Measurements from ENCODE around the gene NXF1. TPM values are rescaled to one million over a fixed set of nuclear protein-coding genes. Genes with fewer than 3 reads are reported as not detected.

The NXF1 gene
- total and polyA plus RNA-seq, 2 of the 8 experiments (the other 6 are each of a cell fraction or from before 2014, with no cell fraction given), result 48.1 to 49.8 TPM

- no peak overlapping the region for H3K18ac ChIP-seq (ENCODE audit: extremely low read depth, low read length)
- no peak overlapping the region for H2BK5ac ChIP-seq (ENCODE audit: low read depth, low read length)
- POLR2A ChIA-PET (ENCODE audit: partially characterized antibody), result interaction anchor here (0.7 to 6.8 kb wide), 17 partner anchors 8 to 169 kb away, joined by 3 to 50 read pairs (median 6); partner anchors contain the start of genes SLC3A2, STX5, TEX54 and TMEM179B
- H3K4me3 ChIP-seq (ENCODE audit: extremely low read depth in 1 of 4, insufficient read depth in 2 of 4, low read depth in 3 of 4, low read length in 4 of 4), result no peak overlapping the region
- H3K4me1 ChIP-seq (replicated peaks in 1 of 4; ENCODE audit: control insufficient read depth in 3 of 4, insufficient read depth in 4 of 4, low read length in 3 of 4), result no peaks in the 10 kb centered on the region
- no peak for DNase-seq (ENCODE audit: low read depth in 1 of 2, low spot score in 2 of 2)
- FAIRE-seq, result no peak
- no peaks in the 10 kb centered on the region for H3K27me3 ChIP-seq (replicated peaks in 1 of 4; ENCODE audit: control insufficient read depth in 3 of 4, extremely low read depth in 1 of 4, insufficient read depth in 3 of 4, low read length in 3 of 4)
- H3K23me2 ChIP-seq (ENCODE audit: low read depth, low read length), result no peaks in the 10 kb centered on the region
- no peak overlapping the region for H4K5ac ChIP-seq (ENCODE audit: insufficient read length, low read depth, low read length)
- H4K20me1 ChIP-seq (replicated peaks in 1 of 2; ENCODE audit: control insufficient read depth in 1 of 2, insufficient read depth in 2 of 2, low read length in 2 of 2), result no peaks in the 10 kb centered on the region
- H3K9me3 ChIP-seq (ENCODE audit: insufficient read depth in 2 of 2, low read depth in 1 of 2, low read length in 1 of 2), result no peaks in the 10 kb centered on the region
- H3K9ac ChIP-seq (replicated peaks in 1 of 4; ENCODE audit: extremely low read depth in 1 of 4, low read depth in 3 of 4, low read length in 3 of 4), result no peak overlapping the region
- 89% methylated on average over 1 of the region's 2 CpGs; no CpG with 5 or more reads in 1 of the 2 experiments for WGBS, 2 experiments (ENCODE audit: extremely low coverage in 1 of 2, insufficient coverage in 1 of 2, insufficient read length in 1 of 2, insufficient replicate concordance in 2 of 2, low coverage in 1 of 2, low lambda C conversion rate in 2 of 2, missing lambda C conversion rate in 1 of 2)
- no peak overlapping the region for H2BK12ac ChIP-seq (ENCODE audit: low read depth, low read length)
- no peak overlapping the region for H4K8ac ChIP-seq (ENCODE audit: extremely low read depth, insufficient read depth, low read length)
- no peak overlapping the region for H3K14ac ChIP-seq (ENCODE audit: insufficient read length)
- H3K4ac ChIP-seq (replicated peaks; ENCODE audit: insufficient read length, low read depth, low read length), result no peak overlapping the region
- no peak overlapping the region for H2AFZ ChIP-seq (ENCODE audit: low read length)
- H3K56ac ChIP-seq (replicated peaks; ENCODE audit: insufficient read length, low read depth, low read length), result no peak overlapping the region
- H2BK120ac ChIP-seq (replicated peaks; ENCODE audit: low read depth, low read length), result no peak overlapping the region
- no peak overlapping the region for H3K4me2 ChIP-seq (ENCODE audit: insufficient read depth in 1 of 2, low read depth in 2 of 2, low read length in 2 of 2)
- H3K27ac ChIP-seq (ENCODE audit: low read depth, low read length), result no peak overlapping the region
- H4K91ac ChIP-seq (replicated peaks; ENCODE audit: insufficient read length, low read length), result no peak overlapping the region
- H3K23ac ChIP-seq (ENCODE audit: insufficient read length), result no peak overlapping the region
- no peaks in the 10 kb centered on the region for H3K79me1 ChIP-seq (ENCODE audit: low read depth, low read length)
- H2BK15ac ChIP-seq (ENCODE audit: low read length), result no peak overlapping the region
- no peak overlapping the region for H2BK20ac ChIP-seq (ENCODE audit: low read length)
- TF ChIP-seq POLR2A (IDR thresholded peaks at IDR 0.05; ENCODE audit: control extremely low read depth in 1 of 2, low read depth in 2 of 2, low read length in 2 of 2), result no peak
- TF ChIP-seq MAFK (IDR thresholded peaks at IDR 0.05; ENCODE audit: low read depth, low read length), result no peak
- no peak for TF ChIP-seq NANOG (IDR thresholded peaks at IDR 0.05; ENCODE audit: insufficient read depth, low read depth, low read length, poor library complexity, severe bottlenecking)
- no peak for TF ChIP-seq POLR2AphosphoS5 (IDR thresholded peaks at IDR 0.05; ENCODE audit: low read depth, low read length)
- no peak for TF ChIP-seq MAX (IDR thresholded peaks at IDR 0.05)
- no peak for TF ChIP-seq KDM5A (IDR thresholded peaks at IDR 0.05; ENCODE audit: low read length)
- TF ChIP-seq SP2 (IDR thresholded peaks at IDR 0.05; ENCODE audit: low read length), result no peak
- no peak for TF ChIP-seq EZH2 (IDR thresholded peaks at IDR 0.05; ENCODE audit: low read depth, low read length, severe bottlenecking)
- TF ChIP-seq PHF8 (conservative IDR thresholded peaks at IDR 0.05; ENCODE audit: low read depth, low read length), result no peak
- no peak overlapping the region for H2AK5ac ChIP-seq (ENCODE audit: low read depth, low read length)
- H3K36me3 ChIP-seq (ENCODE audit: control insufficient read depth in 2 of 4, insufficient read depth in 4 of 4, low read length in 3 of 4), result peaks cover 0 to 4% (median 1%) of the 10 kb centered on the region in 4 experiments; a peak in 2 of 8 replicates
- no peaks in the 10 kb centered on the region for H3K79me2 ChIP-seq (ENCODE audit: control insufficient read depth in 1 of 2, insufficient read depth in 2 of 2, low read length in 2 of 2)
- CTCF ChIA-PET (ENCODE audit: partially characterized antibody), result interaction anchor here (0.7 to 2.2 kb wide), 3 partner anchors 22 to 117 kb away, joined by 3 to 6 read pairs (median 3); no protein-coding TSS in a partner anchor
Measured at GRCh38 chr11:62811659-62812058, 6.4 kb upstream of the NXF1 start.

All from H1 (cell line).